Gastroesophageal sphincter (tissue), 4 donors: ENCODE data around the gene ILF3. TPM values are rescaled to one million over a fixed set of nuclear protein-coding genes. Genes with fewer than 3 reads are reported as not detected.

Experiments
- ATAC-seq: fragments of 150-250 bp; one replicate; pipeline ENCODE4 v1.9.1; 2016; ENCODE audit warnings: mild to moderate bottlenecking, moderate library complexity
- H3K27ac ChIP-seq, 4 donors: fragments of 200-600 bp; sonication (generic) in 3 of 4; 1 replicate in 3 of 4; 2 replicates in 1 of 4; pipeline ENCODE4 v1.5.1; 2016 to 2019
- H3K27me3 ChIP-seq: fragments of 200-600 bp; sonication (generic); one replicate; pipeline ENCODE4 v1.5.1; 2019
- H3K36me3 ChIP-seq, 2 donors: fragments of 200-600 bp; sonication (generic); one replicate each; pipeline ENCODE4 v1.5.1; 2019; ENCODE audit warnings: control low read depth in 1 of 2
- H3K4me1 ChIP-seq, 3 donors: fragments of 200-600 bp; sonication (generic); 1 replicate in 2 of 3; 2 replicates in 1 of 3; pipeline ENCODE4 v1.5.1; 2016 to 2019; ENCODE audit warnings: control low read depth in 2 of 3
- H3K4me3 ChIP-seq, 2 donors: fragments of 200-600 bp; sonication (generic); one replicate each; pipeline ENCODE4 v1.5.1; 2019; ENCODE audit warnings: mild to moderate bottlenecking in 1 of 2, moderate library complexity in 1 of 2
- H3K9me3 ChIP-seq, 3 donors: fragments of 200-600 bp; sonication (generic); one replicate each; pipeline ENCODE4 v1.5.1; 2017 to 2019; ENCODE audit warnings: control low read depth in 2 of 3
- EP300 ChIP-seq: sonication (generic); formaldehyde crosslinking; IDR thresholded peaks from one replicate; pipeline ENCODE4 v1.6.1; 2017; ENCODE audit warnings: antibody characterized with exemption, mild to moderate bottlenecking
- POLR2A ChIP-seq, 2 donors: fragments of 450-650 bp; IDR thresholded peaks; one replicate each; pipeline ENCODE4 v1.6.1; 2017; ENCODE audit warnings: antibody characterized with exemption in 2 of 2, mild to moderate bottlenecking in 2 of 2, moderate library complexity in 1 of 2
- POLR2AphosphoS5 ChIP-seq: sonication (generic); formaldehyde crosslinking; IDR thresholded peaks from one replicate; pipeline ENCODE4 v1.6.1; 2017; ENCODE audit warnings: antibody characterized with exemption
- WGBS, 2 donors: methylation state at CpG; one replicate each; pipeline ENCODE4 v1.1.5; 2018; ENCODE audit warnings: low coverage in 1 of 2; 5-methylcytosine and 5-hydroxymethylcytosine counted together
- total RNA-seq, 4 donors: library from RNA; depleted of rRNA; stranded (reverse); fragments of >200 nt; gene quantifications; one replicate each; pipeline ENCODE4 v1.1.0, GENCODE V29; 2016
- TF ChIP-seq, protein P1 (sequence below), 4 experiments: fragments of 200-600 bp in 2 of 4; fragments of 450-650 bp in 2 of 4; sonication (generic) in 1 of 4; IDR thresholded peaks; one replicate each; pipeline ENCODE4 v1.5.1; 2017 to 2019; ENCODE audit warnings: antibody characterized with exemption in 4 of 4, mild to moderate bottlenecking in 2 of 4, moderate library complexity in 2 of 4

The ILF3 gene
- total RNA-seq, 4 donors from 2014 or later = 67.2 to 128 (median 120) TPM

DNA sequence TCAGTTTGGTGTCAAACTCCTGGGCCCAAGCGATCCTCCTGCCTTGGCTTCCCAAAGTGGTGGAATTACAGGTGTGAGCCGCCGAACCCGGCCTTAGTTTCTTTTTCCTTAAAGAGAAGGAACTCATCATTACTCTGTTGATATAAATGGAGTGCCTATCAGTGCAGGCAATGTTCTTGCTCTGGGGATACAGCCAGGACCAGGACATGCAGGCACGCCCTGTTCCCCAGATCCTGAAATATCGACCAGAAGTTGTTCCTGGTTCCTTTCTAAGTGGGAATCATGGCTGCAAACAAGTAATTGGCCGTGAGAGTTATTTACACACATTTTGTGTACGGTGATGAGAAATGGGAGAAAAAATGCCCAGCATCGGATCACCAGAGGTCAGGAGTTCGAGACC lies 72.1 kb downstream of the ILF3 start:
- H3K27me3 ChIP-seq = no peaks in the 10 kb centered on the region
- WGBS, 2 donors = 83 to 89% methylated on average over 1 to 10 of the region's 10 CpGs
- peaks cover 0 to 88% (median 0%) of the 10 kb centered on the region in 3 donors for H3K4me1 ChIP-seq

DNA sequence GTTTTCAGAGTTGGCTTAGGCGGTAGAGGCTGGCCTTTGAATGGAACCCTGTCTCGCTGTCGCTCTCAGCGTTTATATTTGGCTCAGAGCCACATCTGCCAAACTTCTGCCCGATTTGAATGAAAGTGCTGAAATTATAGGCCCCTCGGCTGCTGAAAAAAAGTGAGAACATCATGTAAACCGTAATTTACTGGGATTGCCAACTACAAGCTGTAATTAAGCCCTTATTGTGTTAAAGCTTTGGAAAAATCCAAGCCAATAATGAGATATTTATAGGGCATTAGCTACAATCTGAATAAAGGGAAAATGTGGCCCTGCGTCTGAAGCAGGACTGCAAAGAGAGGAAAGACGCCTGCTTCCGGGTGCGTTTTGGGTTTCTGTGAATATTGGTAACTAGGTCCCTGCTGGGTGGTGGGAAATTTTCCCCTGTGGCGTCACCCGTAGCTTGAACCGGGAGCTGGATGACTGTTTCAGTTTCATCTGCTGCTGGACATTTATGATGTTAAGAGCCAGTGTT lies 73.6 kb downstream of the ILF3 start:
- TF ChIP-seq POLR2AphosphoS5 (no peak), EP300 (no peak), POLR2A (IDR thresholded peaks at IDR 0.05) (no peak)
- TF ChIP-seq, protein P1, sequence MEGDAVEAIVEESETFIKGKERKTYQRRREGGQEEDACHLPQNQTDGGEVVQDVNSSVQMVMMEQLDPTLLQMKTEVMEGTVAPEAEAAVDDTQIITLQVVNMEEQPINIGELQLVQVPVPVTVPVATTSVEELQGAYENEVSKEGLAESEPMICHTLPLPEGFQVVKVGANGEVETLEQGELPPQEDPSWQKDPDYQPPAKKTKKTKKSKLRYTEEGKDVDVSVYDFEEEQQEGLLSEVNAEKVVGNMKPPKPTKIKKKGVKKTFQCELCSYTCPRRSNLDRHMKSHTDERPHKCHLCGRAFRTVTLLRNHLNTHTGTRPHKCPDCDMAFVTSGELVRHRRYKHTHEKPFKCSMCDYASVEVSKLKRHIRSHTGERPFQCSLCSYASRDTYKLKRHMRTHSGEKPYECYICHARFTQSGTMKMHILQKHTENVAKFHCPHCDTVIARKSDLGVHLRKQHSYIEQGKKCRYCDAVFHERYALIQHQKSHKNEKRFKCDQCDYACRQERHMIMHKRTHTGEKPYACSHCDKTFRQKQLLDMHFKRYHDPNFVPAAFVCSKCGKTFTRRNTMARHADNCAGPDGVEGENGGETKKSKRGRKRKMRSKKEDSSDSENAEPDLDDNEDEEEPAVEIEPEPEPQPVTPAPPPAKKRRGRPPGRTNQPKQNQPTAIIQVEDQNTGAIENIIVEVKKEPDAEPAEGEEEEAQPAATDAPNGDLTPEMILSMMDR (IDR thresholded peaks at IDR 0.05) = no peak
- no peak for ATAC-seq
- 59 to 67% methylated on average over 7 to 11 of the region's 14 CpGs for WGBS, 2 donors
- H3K27me3 ChIP-seq = no peaks in the 10 kb centered on the region
- H3K27ac ChIP-seq = no peak overlapping the region
- H3K36me3 ChIP-seq = peaks cover 0 to 6% of the 10 kb centered on the region in 2 donors
- H3K9me3 ChIP-seq = no peaks in the 10 kb centered on the region
- H3K4me1 ChIP-seq = peaks cover 0 to 75% (median 0%) of the 10 kb centered on the region in 3 donors
- no peak overlapping the region for H3K4me3 ChIP-seq

More for the DNA sequence above, 72.1 kb downstream of the ILF3 start:
- H3K9me3 ChIP-seq = no peaks in the 10 kb centered on the region
- ATAC-seq = no peak
- no peak for TF ChIP-seq POLR2A (IDR thresholded peaks at IDR 0.05)
- TF ChIP-seq, protein P1 (IDR thresholded peaks at IDR 0.05) = no peak
- TF ChIP-seq EP300 = no peak
- no peak for TF ChIP-seq POLR2AphosphoS5
- peaks cover 0 to 10% of the 10 kb centered on the region in 2 donors for H3K36me3 ChIP-seq
- H3K4me3 ChIP-seq = no peak overlapping the region
- H3K27ac ChIP-seq = no peak overlapping the region

DNA sequence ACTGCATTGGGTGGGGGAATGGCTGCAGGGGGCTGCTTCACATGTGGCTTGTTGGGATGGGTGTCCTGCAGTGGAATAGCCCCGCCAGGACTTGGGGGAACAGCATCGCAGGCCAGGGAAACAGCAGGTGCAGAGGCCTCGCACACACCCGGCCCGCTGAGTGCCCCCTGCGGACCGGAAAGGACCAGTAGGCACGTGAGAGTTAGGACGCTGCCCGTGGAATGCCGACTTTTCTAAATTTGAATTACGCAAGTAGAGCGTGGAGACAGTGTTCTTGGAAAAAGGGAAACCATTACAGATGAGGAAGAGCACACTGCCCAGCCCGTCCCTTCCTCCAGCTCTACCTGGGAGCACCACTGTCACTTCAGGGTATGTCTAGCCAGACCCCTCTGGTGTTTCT lies 75.3 kb downstream of the ILF3 start:
- TF ChIP-seq POLR2AphosphoS5 (no peak), EP300 (no peak), POLR2A (IDR thresholded peaks at IDR 0.05) (no peak)
- TF ChIP-seq, protein P1 (IDR thresholded peaks at IDR 0.05) = no peak
- H3K9me3 ChIP-seq = no peaks in the 10 kb centered on the region
- peaks cover 0 to 66% (median 0%) of the 10 kb centered on the region in 3 donors for H3K4me1 ChIP-seq
- H3K4me3 ChIP-seq = no peak overlapping the region
- ATAC-seq = no peak
- H3K27me3 ChIP-seq = no peaks in the 10 kb centered on the region
- H3K36me3 ChIP-seq = no peaks in the 10 kb centered on the region
- 89 to 100% methylated on average over 1 to 13 of the region's 14 CpGs for WGBS, 2 donors
- no peak overlapping the region for H3K27ac ChIP-seq

DNA sequence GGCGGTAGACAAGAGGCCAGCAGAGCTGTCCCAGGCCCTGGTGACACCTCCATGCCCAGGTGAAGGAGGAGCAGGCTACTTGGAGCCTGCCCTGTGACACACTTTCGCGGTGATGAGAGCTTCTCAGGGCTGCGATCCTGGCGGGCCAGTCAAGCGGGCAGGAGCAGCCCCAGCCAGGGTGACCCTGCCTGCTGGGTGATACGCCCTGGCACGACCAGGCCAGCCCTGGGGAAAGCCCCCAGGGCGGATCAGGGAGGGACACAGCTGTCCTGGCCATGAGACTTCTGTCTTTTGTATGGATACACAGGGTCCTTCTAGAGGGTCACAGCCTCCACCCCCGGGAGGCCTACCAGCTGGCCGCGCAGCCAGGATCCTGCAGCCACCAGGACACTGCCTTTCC lies 76.8 kb downstream of the ILF3 start:
- Histone ChIP-seq H3K36me3 (no peaks in the 10 kb centered on the region), H3K4me3 (no peak overlapping the region), H3K27me3 (no peaks in the 10 kb centered on the region), H3K4me1 (peaks cover 0 to 51% (median 0%) of the 10 kb centered on the region in 3 donors), H3K27ac (peak overlapping the region in 2 of 4 donors; percentile 31 to 53), H3K9me3 (no peaks in the 10 kb centered on the region)
- TF ChIP-seq EP300 (no peak), POLR2AphosphoS5 (no peak), POLR2A (IDR thresholded peaks at IDR 0.05) (no peak)
- TF ChIP-seq, protein P1 (IDR thresholded peaks at IDR 0.05) = no peak
- WGBS, 2 donors = 85% methylated on average over 6 of the region's 12 CpGs; no CpG with 5 or more reads in 1 of the 2 donors
- ATAC-seq = no peak

DNA sequence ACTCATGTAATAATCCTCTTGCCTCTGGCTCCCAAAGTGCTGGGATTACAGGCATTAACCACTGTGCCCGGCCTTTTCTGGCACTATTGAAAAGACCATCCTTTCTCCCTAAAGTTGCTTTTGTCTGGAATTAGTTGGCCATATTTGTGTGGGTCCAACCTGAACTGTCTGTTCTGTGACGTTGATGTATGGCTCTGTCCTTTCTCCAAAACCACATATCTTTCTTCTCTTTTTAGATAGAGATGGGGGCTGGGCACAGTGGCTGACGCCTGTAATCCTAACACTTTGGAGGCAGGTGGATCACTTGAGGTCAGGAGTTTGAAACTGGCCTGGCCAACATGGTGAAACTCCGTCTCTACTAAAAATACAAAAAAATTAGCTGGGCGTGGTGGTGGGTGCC lies 81.6 kb downstream of the ILF3 start:
- Histone ChIP-seq H3K27me3 (no peaks in the 10 kb centered on the region), H3K4me3 (no peak overlapping the region), H3K9me3 (no peaks in the 10 kb centered on the region), H3K4me1 (peaks cover 0 to 26% (median 0%) of the 10 kb centered on the region in 3 donors), H3K36me3 (peaks cover 0 to 5% of the 10 kb centered on the region in 2 donors), H3K27ac (no peak overlapping the region)
- 81 to 100% methylated on average over 1 to 3 of the region's 5 CpGs for WGBS, 2 donors
- no peak for ATAC-seq
- TF ChIP-seq EP300 = no peak
- no peak for TF ChIP-seq POLR2AphosphoS5
- TF ChIP-seq, protein P1 (IDR thresholded peaks at IDR 0.05) = no peak
